Measurements from ENCODE around the gene STPG3.

GRCh38 chr9:137224830-137225694 lies 26.0 kb upstream of the STPG3 start, which contains the start of gene CYSRT1:
- no peak for TF ChIP-seq CTCF (IDR thresholded peaks at IDR 0.05)
- peak in 2 of 4 donors; percentile 23 to 57 for TF ChIP-seq POLR2A (IDR thresholded peaks at IDR 0.05)
